ENCODE results near the gene SBK2.
"Not testable (repeated sequence)": the region's sequence is repeated elsewhere in the genome, so short reads cannot be mapped to it uniquely, and the experiment has no call there.

Gene SBK2

GRCh38 chr19:55553217-55554182 lies 16.6 kb upstream of the SBK2 start:
- no peak for DNase-seq

GRCh38 chr19:55552620-55553019 lies 15.7 kb upstream of the SBK2 start:
- no peak for DNase-seq

DNA sequence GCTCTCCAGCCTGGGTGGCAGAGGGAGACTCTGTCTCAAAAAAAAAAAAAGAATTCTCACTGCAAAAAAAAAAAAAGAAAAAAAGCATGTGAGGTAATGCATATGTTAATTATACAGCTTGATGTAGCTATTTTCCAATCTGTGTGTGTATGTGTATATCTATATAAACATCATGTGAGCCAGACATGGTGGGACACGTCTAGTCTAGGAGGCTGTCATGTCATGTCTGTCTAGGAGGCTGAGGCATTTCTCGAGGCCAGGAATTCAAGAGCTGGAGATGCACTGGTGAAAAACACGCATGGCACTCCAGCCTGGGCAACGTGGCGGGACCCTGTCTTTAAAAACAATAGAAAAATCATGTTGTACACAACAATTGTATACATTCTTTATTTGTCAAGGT lies 15.3 kb upstream of the SBK2 start:
- DNase-seq = no peak

- no peak for DNase-seq
Measured at GRCh38 chr19:55550321-55550650, 13.4 kb upstream of the SBK2 start.

DNA sequence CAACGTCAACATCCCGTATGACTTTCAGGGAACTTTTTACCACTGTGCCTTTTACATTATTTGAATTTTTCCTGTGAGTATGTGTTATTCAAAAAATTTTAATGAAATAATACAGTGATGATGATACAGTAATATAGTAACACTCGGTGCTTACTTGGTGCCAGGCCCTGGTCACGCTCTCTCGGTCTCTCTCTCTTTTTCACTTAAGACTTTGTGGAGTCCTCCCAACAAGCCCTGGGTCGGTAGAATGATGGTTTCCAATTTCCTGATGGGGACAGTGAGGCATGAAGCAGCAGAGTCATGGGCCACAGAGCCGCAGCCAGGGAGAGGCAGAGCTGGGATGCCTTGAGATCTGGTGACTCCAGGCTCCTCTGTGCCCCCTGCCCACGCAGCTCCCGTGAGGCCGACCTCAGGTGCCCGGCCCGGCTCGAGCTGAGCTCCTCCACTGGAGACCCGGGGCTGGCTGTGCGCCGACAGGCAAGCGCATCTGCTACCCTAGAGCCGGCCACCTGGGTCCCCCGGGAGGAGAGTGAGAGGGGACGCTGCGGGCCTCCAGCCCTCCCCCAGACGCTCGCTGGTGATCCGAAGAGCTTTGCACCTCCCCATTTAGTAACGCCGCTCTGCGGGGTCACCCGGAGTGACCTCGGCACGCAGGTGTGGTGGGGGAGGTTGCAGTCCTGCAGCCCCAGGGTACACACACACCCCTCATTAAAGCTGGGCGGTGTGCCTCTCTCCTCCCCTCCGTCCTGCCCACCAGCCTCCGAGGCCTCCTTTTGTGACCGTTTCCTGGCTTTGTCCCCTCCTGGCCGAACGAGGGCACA lies 12.8 kb upstream of the SBK2 start:
- DNase-seq = no peak

DNA sequence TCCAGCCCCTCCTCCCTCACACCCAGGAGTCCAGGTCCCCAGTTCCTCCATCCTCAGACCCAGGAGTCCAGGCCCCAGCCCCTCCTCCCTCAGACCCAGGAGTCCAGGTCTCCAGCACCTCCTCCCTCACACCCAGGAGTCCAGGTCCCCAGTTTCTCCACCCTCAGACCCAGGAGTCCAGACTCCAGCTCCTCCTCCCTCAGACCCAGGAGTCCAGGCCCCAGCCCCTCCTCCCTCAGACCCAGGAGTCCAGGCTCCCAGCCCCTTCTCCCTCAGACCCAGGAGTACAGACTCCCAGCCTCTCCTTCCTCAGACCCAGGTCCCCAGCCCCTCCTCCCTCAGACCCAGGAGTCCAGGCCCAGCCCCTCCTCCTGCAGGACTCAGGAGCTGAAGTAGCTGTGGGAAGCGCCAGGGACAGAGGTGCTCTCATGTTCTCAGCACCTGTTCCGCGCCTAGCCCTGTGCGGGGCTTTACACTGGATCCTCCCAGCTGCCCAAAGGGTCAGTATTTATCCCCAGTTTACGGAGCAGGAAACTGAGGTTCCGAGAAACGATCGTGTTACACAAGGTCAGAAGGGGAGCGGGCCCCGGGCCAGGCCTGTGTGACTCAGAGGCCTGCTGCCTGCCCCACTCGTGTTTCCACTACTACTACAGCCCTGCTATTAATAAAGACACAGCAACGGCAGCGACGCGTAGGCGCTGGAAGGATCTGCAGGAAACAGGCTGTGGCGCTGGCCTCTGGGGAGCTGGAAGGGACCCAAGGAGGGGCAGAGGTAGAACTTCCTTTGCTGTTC lies 10.1 kb upstream of the SBK2 start:
- DNase-seq = no peak

DNA sequence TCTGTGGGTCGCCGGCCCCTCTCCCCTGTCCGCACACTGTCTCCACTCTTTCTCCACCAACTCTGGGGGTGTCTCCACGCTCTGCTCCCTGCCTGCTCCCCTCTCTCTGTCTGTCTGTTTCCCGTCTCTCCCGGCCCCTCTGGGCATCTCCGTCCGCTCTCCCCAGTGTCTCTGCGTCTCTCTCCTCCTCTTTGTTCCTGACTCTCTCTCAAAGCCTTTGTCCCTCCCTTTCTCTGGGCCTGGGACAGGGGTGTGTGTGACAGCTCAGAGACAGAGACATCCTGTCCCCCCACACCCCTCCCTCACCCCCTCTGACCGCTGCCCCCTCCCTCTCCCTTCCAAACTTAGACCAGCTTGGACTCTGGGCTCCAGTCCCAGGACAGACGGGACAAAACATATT lies 9.1 kb upstream of the SBK2 start:
- no peak for DNase-seq

- DNase-seq = no peak
Measured at GRCh38 chr19:55545443-55545842, 8.5 kb upstream of the SBK2 start, which contains the start of gene SBK3. Gene SBK3 (minus strand): TSS chr19:55545543. CDS start chr19:55545543, 0 bp downstream.

DNA sequence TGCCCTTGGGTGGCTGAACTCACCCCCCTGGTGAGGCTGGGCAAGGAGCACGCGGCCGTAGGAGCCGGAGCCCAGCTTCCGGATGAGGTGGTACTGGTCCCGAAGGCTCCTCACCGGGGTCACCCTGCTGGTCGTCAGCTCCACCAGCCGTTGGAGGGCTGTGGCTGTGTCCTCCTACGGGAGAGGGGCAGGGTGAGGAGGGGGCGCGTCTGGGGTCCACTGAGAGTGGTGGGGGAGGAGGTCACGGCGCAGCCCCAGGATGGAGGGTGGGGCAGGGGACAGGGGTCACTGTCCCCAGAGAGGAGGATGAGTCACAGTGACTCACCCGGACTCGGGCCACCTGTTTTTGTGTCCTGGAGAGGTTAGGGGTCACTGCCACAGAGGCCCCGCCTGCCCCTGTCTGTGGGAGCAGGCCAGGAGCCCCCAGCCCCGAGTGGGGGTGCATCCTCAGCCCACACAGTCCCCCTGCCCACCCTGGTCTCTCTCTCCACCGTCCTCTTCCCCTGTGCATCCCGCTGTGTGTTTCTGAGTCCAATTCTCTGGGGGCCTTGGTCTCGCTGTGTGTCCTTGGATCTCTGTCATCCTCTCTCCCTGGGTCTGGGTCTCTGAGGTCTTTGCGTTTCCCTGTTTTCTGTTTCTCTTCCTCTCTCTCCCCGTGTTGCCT lies 8.0 kb upstream of the SBK2 start:
- no peak for DNase-seq

DNA sequence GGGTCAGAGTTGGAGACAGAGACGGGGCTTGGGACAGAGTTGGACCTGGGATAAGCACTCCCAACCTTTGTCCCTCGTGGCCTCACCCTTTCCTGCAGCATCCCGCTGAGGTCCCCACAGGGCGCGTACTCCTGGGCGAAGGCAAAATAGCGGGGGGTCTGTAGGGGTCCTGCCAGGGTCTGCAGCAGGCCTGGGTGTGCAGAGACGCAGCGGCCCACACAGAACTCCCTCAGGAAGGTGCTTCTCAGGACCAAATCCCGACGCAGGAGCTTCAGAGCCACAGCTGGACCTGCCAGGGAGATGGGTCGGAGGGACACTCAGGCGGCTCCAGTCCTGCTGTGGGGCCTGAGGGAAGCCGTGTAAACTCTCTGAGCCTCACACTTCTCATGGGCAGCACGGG lies 7.1 kb upstream of the SBK2 start:
- no peak for DNase-seq

DNA sequence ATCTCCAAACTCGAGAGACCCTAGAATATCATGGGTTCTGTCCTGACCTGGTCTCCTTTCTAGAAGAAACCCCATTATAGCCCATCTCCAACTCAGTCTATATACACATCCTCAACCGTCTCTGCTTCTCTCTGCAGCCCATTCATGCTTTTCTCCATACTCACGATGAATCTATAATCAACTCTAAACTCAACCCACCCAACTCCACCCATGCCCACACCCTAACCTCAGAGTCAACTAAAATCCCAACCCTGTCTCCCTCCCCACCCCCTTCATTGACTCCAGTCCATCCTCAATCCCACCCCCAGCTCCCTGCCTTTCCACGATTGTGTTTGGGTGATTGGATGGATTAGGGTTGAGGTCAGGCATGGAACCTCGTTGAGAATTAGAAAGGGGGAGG lies 6.6 kb upstream of the SBK2 start:
- DNase-seq = no peak

DNA sequence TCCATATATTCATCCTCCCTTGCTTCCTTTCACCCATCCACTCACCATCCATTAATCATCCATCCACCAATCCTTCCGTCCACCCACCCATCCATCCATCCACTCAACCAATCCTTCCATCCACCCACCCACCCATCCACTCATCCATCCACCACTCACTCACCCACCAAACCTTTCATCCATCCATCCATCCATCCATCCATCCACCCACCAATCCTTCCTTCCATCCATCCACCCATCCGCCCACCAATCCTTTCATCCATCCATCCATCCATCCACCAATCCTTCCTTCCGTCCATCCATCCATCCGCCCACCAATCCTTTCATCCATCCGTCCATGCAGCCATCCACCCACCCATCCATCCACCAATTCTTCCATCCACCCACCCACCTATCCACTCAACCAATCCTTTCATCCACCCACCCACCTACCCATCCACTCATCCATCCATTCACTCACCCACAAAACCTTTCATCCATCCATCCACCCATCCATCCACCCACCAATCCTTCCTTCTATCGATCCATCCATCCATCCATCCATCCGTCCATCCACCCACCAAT lies 5.4 kb upstream of the SBK2 start:
- DNase-seq = no peak

GRCh38 chr19:55541091-55541490 lies 4.2 kb upstream of the SBK2 start:
- no peak for DNase-seq

DNA sequence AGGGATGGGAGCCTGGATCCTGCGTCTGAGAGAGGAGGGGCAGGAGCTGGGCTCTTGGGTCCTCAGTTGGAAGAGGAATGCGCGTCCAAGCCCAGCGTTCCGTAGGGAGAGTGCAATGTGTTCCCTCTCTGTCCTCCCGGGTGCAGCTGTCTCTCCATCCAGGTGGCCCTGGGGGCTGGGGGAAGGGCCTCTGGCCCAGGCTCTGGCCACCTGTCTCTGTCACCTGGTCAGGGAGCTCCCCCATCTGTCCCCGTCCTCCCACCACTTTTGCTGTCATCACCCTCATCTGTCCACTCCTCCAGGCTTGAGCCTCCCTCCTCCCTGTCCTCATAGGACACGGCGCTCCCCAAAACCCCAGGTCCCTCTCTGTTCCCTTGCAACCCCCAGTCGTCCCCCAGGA lies 3.7 kb upstream of the SBK2 start:
- no peak for DNase-seq

DNA sequence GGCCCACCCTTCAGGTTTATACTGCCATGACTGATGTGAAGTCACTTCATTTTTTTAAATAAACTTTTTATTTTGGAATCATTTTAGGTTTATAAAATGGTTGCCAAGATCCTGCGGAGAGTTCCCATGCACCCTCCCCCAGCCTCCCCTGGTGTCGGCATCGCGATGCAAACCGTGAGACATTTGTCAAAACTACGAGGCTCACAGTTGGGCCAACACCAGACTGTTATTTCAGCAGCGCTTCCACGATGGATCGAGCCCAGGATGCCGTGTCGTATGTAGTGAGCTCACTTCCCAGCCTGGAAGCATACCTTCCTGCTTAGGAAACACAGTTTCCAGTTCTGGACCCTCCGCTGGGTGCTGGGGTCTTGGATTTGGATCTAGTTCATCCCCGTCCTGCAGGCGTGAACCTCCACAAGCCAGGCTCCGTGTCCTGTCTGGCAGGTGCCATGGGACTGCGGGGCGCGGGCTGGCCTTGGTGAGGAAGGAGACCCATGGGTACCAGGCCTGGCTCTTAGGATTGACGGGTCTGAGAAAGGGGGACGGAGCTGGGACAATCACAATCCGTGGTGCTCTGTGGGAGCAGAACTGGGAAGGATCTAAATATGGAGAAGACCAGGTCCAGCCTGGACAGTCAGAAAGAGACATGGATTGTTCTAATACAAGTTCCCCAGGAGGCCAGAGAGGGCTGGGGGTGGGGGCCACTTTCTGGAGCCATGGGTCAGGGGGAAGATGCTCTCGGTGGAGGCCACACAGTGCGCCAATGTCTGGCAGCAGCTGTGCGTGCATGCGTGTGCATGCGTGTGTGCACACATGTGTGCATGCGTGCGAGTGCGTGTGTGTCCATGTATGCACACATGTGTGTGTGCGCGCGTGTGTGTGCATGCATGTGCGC lies 2.4 kb upstream of the SBK2 start:
- no peak for DNase-seq

GRCh38 chr19:55538132-55538531 lies 1.2 kb upstream of the SBK2 start:
- no peak for DNase-seq

DNA sequence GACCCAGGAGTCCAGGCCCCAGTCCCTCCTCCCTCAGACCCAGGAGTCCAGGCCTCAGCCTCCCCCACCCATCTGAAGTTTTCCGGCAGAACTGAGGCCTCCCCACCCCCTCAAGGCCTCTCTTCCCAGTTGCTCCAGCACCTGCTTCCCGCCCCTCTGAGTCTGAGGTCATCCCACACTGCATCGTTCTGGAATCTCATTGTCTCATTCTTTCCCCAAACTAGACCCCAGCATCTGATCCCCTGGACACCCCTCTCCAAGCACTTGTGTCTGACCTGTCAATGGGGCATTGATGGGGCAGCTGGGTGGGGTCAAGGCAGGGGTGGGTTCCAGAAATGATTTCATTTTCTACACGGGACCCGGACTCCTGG lies 793 bp upstream of the SBK2 start:
- DNase-seq = no peak

DNA sequence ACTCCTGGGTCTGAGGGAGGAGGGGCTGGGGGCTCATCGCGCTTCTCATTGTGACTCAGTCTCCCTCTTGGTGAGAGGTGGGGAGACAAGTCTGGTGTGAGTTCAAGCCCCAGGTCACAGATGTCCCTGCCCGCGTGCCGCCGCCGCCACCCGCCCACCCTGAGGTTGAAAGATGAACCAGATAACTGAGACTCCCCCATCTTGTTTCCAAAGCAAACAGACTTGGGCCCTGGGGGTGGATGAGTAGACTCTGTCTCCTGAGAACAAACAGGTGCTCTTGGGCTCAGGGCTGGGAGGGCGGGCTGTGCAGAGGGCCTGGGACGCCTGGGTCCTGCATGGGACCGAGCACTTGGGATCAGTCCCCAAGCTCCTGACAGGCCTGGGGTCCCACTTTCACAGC lies 567 bp downstream of the SBK2 start:
- DNase-seq = no peak

DNA sequence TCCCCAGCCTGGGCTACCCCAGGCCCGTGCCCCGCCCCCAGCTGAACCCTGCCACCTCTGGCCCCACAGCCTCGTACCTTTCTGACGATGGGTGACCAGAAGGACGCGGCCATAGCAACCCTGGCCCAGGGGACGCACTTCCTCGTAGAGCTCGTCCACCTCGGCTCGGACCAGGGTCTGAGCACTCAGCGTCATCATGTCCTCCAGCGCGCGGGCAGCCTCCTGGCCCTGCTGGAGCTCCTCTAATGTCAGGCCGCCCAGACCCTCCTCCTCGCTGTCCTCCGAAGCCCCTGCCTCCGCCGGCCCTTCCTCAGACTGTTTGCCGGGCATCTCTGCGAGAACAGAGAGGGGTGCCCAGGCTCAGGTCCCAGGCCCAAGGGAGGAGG lies 975 bp downstream of the SBK2 start:
- DNase-seq = no peak

DNA sequence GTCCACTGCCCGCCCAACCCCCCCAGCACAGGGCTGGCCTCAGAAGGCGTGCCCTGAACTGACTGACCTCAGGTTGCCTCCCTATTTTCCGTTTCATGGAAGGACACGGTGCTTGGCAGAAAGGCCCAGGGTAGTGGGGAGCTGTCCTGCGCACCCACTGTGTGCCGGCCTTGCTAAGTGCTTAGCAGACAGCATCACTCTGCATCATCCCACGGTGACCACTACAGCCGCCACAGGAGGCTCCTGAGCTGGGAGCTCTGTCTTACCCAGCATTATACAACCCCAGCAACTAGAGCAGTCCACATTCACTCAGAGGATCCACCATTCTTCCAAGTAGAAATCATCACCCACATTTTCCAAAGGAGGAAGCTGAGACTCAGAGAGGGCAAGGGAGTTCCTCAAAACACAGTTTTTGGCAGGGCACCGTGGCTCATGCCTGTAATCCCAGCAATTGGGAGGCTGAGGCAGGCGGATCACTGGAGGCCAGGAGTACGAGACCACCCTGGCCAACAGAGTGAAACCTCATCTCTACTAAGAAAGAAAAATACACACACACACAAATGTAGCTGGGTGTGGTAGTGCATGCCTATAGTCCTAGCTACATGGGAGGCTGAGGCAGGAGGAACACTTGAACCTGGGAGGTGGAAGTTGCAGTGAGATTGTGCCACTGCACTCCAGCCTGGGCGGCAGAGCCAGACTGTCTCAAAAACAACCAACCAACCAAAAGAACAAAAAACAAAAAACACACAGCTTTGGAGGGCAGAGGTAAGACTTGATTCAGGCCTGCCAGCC lies 1.6 kb downstream of the SBK2 start:
- DNase-seq = no peak

GRCh38 chr19:55534280-55534679 lies 2.7 kb downstream of the SBK2 start:
- DNase-seq = not testable (repeated sequence)
